Cortex of kidney (tissue), 1 donor: ENCODE measurements around the gene DSTN.
"Not testable (repeated sequence)": the region's sequence is repeated elsewhere in the genome, so short reads cannot be mapped to it uniquely, and the experiment has no call there.

Source experiments
- DNase-seq: peaks from one replicate; lab custom pipeline; 2025; lab: John Stamatoyannopoulos, UW

The DSTN gene

DNA sequence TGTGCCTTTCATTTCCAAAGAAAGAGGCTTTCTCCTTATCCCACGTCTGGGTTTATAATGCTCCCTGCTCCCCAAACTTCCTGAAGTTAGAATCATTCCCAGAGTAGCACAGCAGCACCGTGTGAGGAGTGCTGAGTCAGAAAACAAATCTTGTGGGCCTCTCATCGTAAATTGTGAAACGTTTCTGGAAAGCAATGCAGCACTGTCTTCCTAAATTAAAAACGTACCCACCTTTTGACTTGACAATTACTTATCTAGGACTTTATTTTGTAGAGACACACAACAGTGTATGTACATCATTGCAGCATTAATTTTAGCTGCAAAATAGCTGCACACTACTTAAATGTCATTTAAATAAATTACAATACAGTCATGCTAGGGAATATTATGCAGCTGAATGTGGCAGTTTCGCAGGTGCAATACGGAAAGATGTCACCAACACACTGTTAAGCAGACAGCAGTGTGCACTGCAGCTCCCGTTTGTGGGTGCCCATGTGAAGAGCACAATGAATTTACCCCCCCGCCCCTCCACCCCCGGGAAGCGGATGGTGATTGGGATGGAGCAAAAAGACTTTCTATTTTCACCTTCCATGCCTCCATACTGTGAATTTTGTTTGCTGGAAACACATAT lies 81.4 kb downstream of the DSTN start:
- DNase-seq: no peak

DNA sequence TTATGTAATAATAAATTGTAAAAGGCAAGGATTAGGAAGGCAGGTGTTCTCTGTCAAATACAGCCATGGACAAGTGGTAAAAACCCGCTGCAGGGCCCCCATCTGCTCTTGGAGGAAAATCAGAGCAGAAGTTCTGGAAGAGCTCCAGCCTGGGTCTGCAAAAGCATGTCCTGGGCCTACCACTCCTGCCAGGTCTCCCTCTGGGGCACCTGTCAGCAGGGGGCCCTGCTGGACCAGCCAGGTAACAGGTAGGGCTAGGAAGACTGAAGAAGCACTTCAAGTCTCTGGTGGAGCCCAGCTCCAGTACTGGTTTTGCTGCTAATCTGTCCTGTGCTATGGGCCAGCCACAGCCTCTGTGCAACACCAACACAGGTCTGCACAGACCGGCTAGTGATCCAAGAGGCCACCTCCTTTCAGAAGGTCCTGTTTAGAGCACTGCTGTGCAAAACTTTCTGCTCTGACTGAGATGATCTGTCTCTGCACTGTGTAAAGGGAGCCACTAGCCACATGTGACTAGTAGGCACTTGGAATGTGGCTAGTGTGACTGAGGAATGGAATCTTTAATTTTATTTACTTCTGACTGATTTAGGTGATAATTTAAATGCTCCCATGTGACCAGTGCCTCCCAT lies 82.0 kb downstream of the DSTN start:
- no peak for DNase-seq

GRCh38 chr20:17652411-17652810 lies 82.5 kb downstream of the DSTN start:
- DNase-seq: no peak

GRCh38 chr20:17653835-17654648 lies 84.2 kb downstream of the DSTN start:
- no peak for DNase-seq

DNA sequence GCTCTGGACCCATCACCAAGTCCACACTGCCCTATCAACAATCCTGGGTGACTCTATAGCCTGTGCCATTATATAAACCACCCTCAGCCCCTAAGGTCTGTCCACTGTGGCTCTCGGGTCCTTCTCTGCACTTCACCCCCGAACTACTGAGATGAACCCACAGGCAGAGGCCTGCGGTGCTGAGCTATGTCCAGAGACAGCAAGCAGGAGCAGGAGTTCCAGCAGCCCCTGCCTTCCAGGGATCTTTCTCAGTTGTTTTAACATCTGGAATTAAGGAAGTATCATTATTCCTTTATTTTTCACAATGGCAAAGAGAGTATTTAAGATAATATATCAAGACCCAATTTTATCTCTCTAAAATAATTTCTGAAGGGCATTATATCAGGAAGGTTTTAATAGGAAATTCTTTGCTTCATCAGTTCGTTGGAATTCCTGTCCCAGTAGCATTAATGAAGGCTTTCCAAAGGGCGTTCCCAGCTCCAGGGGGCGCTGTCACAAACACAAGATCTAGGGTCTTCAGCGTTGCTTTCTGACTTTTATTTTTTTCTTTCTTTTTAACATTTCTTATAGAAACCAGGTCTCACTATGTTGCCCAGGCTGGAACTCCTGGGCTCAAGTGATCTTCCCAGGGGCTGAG lies 84.9 kb downstream of the DSTN start:
- DNase-seq: no peak

GRCh38 chr20:17655286-17655651 lies 85.4 kb downstream of the DSTN start:
- no peak for DNase-seq

DNA sequence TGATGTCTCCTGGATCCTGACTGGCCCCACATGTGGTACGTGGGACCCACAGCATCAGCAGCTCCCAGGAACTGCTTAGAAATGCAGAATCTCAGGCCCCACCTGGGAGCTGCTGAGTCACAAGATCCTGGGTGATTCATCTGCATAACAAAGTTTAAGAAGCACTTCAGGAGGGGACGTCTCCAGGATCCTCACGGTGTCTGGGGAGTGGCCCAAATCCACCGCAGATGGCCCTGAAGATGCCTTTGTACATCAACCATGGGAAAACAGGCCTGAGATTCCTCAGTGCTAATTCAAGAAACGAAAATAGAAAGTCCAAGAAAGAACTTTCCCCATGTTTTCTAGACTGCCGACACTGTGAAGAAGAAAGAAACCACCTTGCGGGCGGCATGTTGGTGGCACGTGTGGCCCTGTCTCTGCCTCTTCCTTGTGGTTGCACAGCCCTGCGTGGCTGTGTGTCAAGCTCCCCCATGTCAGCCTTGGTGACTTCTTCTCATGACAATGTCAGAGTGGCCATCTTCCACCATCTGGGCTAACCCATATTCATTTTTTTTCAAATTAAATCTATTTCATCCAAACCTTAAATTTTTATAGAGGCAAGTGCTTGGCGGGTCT lies 86.1 kb downstream of the DSTN start:
- DNase-seq: no peak

GRCh38 chr20:17657079-17657825 lies 87.4 kb downstream of the DSTN start:
- DNase-seq: no peak

GRCh38 chr20:17657898-17658647 lies 88.2 kb downstream of the DSTN start:
- DNase-seq: no peak

GRCh38 chr20:17658648-17658993 lies 88.7 kb downstream of the DSTN start:
- DNase-seq: no peak

GRCh38 chr20:17659344-17659743 lies 89.5 kb downstream of the DSTN start:
- not testable (repeated sequence) for DNase-seq
